A549 (cell line): ENCODE results near the gene MFAP3L. TPM values are rescaled to one million over a fixed set of nuclear protein-coding genes. Genes with fewer than 3 reads are reported as not detected.

Source experiments
- ATAC-seq, 2 experiments: fragments of 200-7000 bp in 1 of 2; fragments of >200 bp in 1 of 2; cut with Nextera tagmentation in 1 of 2; cut with Tn5 transposase in 1 of 2; 3 replicates each; pipeline versions ENCODE4 v1.8.0 to v1.9.1; 2018 to 2020; ENCODE audit warnings: mild to moderate bottlenecking in 1 of 2, moderate library complexity in 1 of 2
- CTCF ChIA-PET: fragments of 300-600 bp; sonication (Branson Sonifier 250); formaldehyde crosslinking; extraction: SDS; loops from one replicate; lab custom pipeline; 2021; ENCODE audit warnings: antibody characterized with exemption, inconsistent platforms; lab: Yijun Ruan, JAX
- POLR2A ChIA-PET: fragments of 350-600 bp; formaldehyde crosslinking; extraction: SDS; loops from one replicate; lab custom pipeline; 2021; ENCODE audit warnings: antibody characterized with exemption, inconsistent platforms; lab: Yijun Ruan, JAX
- DNase-seq, 2 experiments: peaks; one replicate each; pipeline versions ENCODE4 v3.0.0 to v3.0.0-alpha.2; 2011 to 2016; ENCODE audit warnings: low read depth in 1 of 2, low spot score in 1 of 2
- FAIRE-seq: peaks from 2 replicates; lab custom pipeline; 2011; peaks lifted over from hg19 to GRCh38; lab: Jason Lieb, UNC
- H3K27ac ChIP-seq, 2 experiments: fragments of >200 bp; sonication (Bioruptor Twin); formaldehyde crosslinking; 3 replicates each; pipeline ENCODE4 v1.5.1; 2016 to 2017
- H3K4me1 ChIP-seq: fragments of >200 bp; sonication (Bioruptor Twin); formaldehyde crosslinking; 3 replicates; pipeline ENCODE4 v1.6.1; 2016
- H3K4me2 ChIP-seq: fragments of >200 bp; sonication (Bioruptor Twin); formaldehyde crosslinking; 3 replicates; pipeline ENCODE4 v1.6.1; 2016
- H3K4me3 ChIP-seq: fragments of >200 bp; sonication (Bioruptor Twin); formaldehyde crosslinking; 3 replicates; pipeline ENCODE4 v1.5.1; 2016
- H3K9me3 ChIP-seq: fragments of >200 bp; sonication (Bioruptor Twin); formaldehyde crosslinking; 3 replicates; pipeline ENCODE4 v1.6.1; 2016
- BHLHE40 ChIP-seq: IDR thresholded peaks from 2 replicates; pipeline ENCODE4 v1.6.1; 2012; ENCODE audit warnings: low read depth, low read length, inconsistent platforms
- CBX2 ChIP-seq: fragments of 200-600 bp; sonication (generic); IDR thresholded peaks from 2 replicates; pipeline ENCODE4 v1.6.1; 2016; ENCODE audit warnings: low read depth, mild to moderate bottlenecking, borderline replicate concordance
- CEBPB ChIP-seq, 2 experiments: fragments of >200 bp in 1 of 2; sonication (Bioruptor Twin) in 1 of 2; formaldehyde crosslinking in 1 of 2; IDR thresholded peaks; 2 replicates each; pipeline ENCODE4 v1.6.1; 2012 to 2016
- EHMT2 ChIP-seq: fragments of 200-600 bp; sonication (generic); IDR thresholded peaks from 2 replicates; pipeline ENCODE4 v1.6.1; 2016; ENCODE audit warnings: antibody characterized with exemption, low read depth, mild to moderate bottlenecking, moderate library complexity
- EP300 ChIP-seq, 2 experiments: fragments of >200 bp; sonication (Bioruptor Twin); formaldehyde crosslinking; IDR thresholded peaks; 2 replicates in 1 of 2; 3 replicates in 1 of 2; pipeline ENCODE4 v1.6.1; 2016 to 2017
- FOSL2 ChIP-seq, 2 experiments: fragments of 450-650 bp in 1 of 2; fragments of >200 bp in 1 of 2; sonication (Bioruptor Twin) in 1 of 2; formaldehyde crosslinking; IDR thresholded peaks; 2 replicates each; pipeline versions ENCODE4 v1.5.0 to v1.6.1; 2016 to 2020; ENCODE audit warnings: mild to moderate bottlenecking in 1 of 2, moderate library complexity in 1 of 2
- HDAC2 ChIP-seq: fragments of 200-600 bp; sonication (generic); IDR thresholded peaks from 2 replicates; pipeline ENCODE4 v1.6.1; 2016
- HES2 ChIP-seq: fragments of >200 bp; sonication (Bioruptor Twin); formaldehyde crosslinking; IDR thresholded peaks from 2 replicates; pipeline ENCODE4 v1.6.1; 2016
- JUNB ChIP-seq: fragments of >200 bp; sonication (Bioruptor Twin); formaldehyde crosslinking; IDR thresholded peaks from 2 replicates; pipeline ENCODE4 v1.6.1; 2016
- KDM5A ChIP-seq: fragments of 200-600 bp; sonication (generic); IDR thresholded peaks from 2 replicates; pipeline ENCODE4 v1.6.1; 2016; ENCODE audit warnings: antibody characterized with exemption, mild to moderate bottlenecking
- MAFK ChIP-seq: fragments of 450-650 bp; IDR thresholded peaks from 2 replicates; pipeline ENCODE4 v1.6.1; 2014; ENCODE audit not compliant: partially characterized antibody
- MAZ ChIP-seq: fragments of 150-350 bp; IDR thresholded peaks from 2 replicates; pipeline ENCODE4 v1.6.1; 2014; ENCODE audit warnings: antibody characterized with exemption, low read depth, low read length, borderline replicate concordance
- NFE2L2 ChIP-seq: fragments of 150-350 bp; conservative IDR thresholded peaks from 2 replicates; pipeline ENCODE4 v1.6.1; 2014; ENCODE audit warnings: low read length
- NPAS2 ChIP-seq: fragments of 250-450 bp; sonication (Bioruptor Pico); IDR thresholded peaks from 2 replicates; pipeline ENCODE4 v1.8.0; 2022; ENCODE audit warnings: mild to moderate bottlenecking, moderate library complexity, borderline replicate concordance
- RCOR1 ChIP-seq: fragments of 150-350 bp; IDR thresholded peaks from 2 replicates; pipeline ENCODE4 v1.6.1; 2014; ENCODE audit warnings: antibody characterized with exemption, low read length, low read depth
- RFX5 ChIP-seq: fragments of 450-650 bp; IDR thresholded peaks from 2 replicates; pipeline ENCODE4 v1.7.1; 2014; ENCODE audit warnings: antibody characterized with exemption, mild to moderate bottlenecking, moderate library complexity
- SREBF2 ChIP-seq: fragments of 450-650 bp; IDR thresholded peaks from 2 replicates; pipeline ENCODE4 v1.6.1; 2014; ENCODE audit warnings: mild to moderate bottlenecking, moderate library complexity
- TFCP2L1 ChIP-seq: fragments of 250-450 bp; sonication (Bioruptor Pico); IDR thresholded peaks from 2 replicates; pipeline ENCODE4 v1.5.0; 2021; ENCODE audit warnings: mild to moderate bottlenecking
- TP53 ChIP-seq: fragments of 250-450 bp; sonication (Bioruptor Pico); IDR thresholded peaks from 2 replicates; pipeline ENCODE4 v1.5.0; 2021; ENCODE audit warnings: mild to moderate bottlenecking, moderate library complexity
- ZFP36 ChIP-seq: fragments of 450-650 bp; IDR thresholded peaks from 2 replicates; pipeline ENCODE4 v1.6.1; 2014; ENCODE audit warnings: borderline replicate concordance; ENCODE audit not compliant: partially characterized antibody
- ZSCAN20 ChIP-seq: fragments of 250-450 bp; sonication (Bioruptor Pico); IDR thresholded peaks from 2 replicates; pipeline ENCODE4 v1.8.0; 2022; ENCODE audit warnings: mild to moderate bottlenecking, moderate library complexity
- WGBS: methylation state at CpG from one replicate; pipeline ENCODE4 v1.1.6; 2017; ENCODE audit errors: missing lambda C conversion rate; 5-methylcytosine and 5-hydroxymethylcytosine counted together
- polyA plus RNA-seq, 4 experiments: library from polyadenylated mRNA; depleted of rRNA in 3 of 4; stranded (reverse); fragments of >200 nt; fragmentation: RNase III in 1 of 4; extraction: RNeasy Plus Mini Kit Qiagen cat#74134 plus additional on column Dnase treatment in 1 of 4; gene quantifications; 2 replicates in 3 of 4; 3 replicates in 1 of 4; pipeline ENCODE4 v1.2.3, GENCODE V29; 2011 to 2017
- TF ChIP-seq, protein P1 (sequence below): fragments of 200-600 bp; sonication (generic); IDR thresholded peaks from 2 replicates; pipeline ENCODE4 v1.6.1; 2016; ENCODE audit warnings: antibody characterized with exemption, mild to moderate bottlenecking, moderate library complexity
- TF ChIP-seq, protein P2 (sequence below): fragments of 450-650 bp; IDR thresholded peaks from 2 replicates; pipeline ENCODE4 v1.6.1; 2014; ENCODE audit warnings: antibody characterized with exemption
- TF ChIP-seq, protein P3 (sequence below): fragments of >200 bp; sonication (Bioruptor Twin); formaldehyde crosslinking; IDR thresholded peaks from 3 replicates; pipeline ENCODE4 v1.5.1; 2016
- TF ChIP-seq, protein P4 (sequence below): fragments of 250-450 bp; sonication (Bioruptor Pico); IDR thresholded peaks from 2 replicates; pipeline ENCODE4 v1.5.0; 2020; ENCODE audit warnings: low read depth, mild to moderate bottlenecking, moderate library complexity
- TF ChIP-seq, protein P5 (sequence below): IDR thresholded peaks from 2 replicates; pipeline ENCODE4 v1.6.1; 2012

The MFAP3L gene
- polyA plus RNA-seq, 2 of the 4 experiments (the other 2 are of a cell fraction), result 7.0 to 7.5 TPM

DNA sequence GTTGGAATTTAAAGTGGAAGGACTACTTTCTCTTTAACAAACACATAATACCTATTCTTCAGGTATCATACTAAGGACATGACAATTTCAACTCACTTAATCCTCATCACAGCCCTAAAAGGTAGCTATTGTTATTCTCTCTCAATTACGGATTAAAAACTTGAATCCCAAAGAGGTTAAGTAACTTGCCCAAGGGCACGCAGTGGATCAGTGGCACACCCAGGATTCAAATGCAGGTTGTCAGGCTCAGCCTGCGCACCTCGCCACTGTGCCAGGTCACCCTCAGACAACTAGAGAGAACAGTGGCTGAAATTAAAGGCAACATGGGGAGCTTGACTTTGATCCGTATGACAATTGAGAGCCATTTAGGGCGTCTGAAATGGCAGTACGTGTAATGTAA lies 67.6 kb downstream of the MFAP3L start:
- ATAC-seq, result no peak
- ChIA-PET CTCF (interaction anchor here (1.6 kb wide), 1 partner anchor 89 kb away, joined by 4 read pairs; no protein-coding TSS in a partner anchor), POLR2A (no interaction called here)
- TF ChIP-seq, protein P1, sequence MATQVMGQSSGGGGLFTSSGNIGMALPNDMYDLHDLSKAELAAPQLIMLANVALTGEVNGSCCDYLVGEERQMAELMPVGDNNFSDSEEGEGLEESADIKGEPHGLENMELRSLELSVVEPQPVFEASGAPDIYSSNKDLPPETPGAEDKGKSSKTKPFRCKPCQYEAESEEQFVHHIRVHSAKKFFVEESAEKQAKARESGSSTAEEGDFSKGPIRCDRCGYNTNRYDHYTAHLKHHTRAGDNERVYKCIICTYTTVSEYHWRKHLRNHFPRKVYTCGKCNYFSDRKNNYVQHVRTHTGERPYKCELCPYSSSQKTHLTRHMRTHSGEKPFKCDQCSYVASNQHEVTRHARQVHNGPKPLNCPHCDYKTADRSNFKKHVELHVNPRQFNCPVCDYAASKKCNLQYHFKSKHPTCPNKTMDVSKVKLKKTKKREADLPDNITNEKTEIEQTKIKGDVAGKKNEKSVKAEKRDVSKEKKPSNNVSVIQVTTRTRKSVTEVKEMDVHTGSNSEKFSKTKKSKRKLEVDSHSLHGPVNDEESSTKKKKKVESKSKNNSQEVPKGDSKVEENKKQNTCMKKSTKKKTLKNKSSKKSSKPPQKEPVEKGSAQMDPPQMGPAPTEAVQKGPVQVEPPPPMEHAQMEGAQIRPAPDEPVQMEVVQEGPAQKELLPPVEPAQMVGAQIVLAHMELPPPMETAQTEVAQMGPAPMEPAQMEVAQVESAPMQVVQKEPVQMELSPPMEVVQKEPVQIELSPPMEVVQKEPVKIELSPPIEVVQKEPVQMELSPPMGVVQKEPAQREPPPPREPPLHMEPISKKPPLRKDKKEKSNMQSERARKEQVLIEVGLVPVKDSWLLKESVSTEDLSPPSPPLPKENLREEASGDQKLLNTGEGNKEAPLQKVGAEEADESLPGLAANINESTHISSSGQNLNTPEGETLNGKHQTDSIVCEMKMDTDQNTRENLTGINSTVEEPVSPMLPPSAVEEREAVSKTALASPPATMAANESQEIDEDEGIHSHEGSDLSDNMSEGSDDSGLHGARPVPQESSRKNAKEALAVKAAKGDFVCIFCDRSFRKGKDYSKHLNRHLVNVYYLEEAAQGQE, result no peak
- TF ChIP-seq CBX2, result no peak
- no peak for TF ChIP-seq MAZ
- TF ChIP-seq NFE2L2, result no peak
- TF ChIP-seq ZSCAN20 (CRISPR knock-in tag), result no peak
- TF ChIP-seq, protein P2, sequence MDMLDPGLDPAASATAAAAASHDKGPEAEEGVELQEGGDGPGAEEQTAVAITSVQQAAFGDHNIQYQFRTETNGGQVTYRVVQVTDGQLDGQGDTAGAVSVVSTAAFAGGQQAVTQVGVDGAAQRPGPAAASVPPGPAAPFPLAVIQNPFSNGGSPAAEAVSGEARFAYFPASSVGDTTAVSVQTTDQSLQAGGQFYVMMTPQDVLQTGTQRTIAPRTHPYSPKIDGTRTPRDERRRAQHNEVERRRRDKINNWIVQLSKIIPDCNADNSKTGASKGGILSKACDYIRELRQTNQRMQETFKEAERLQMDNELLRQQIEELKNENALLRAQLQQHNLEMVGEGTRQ, result no peak
- TF ChIP-seq, protein P3, sequence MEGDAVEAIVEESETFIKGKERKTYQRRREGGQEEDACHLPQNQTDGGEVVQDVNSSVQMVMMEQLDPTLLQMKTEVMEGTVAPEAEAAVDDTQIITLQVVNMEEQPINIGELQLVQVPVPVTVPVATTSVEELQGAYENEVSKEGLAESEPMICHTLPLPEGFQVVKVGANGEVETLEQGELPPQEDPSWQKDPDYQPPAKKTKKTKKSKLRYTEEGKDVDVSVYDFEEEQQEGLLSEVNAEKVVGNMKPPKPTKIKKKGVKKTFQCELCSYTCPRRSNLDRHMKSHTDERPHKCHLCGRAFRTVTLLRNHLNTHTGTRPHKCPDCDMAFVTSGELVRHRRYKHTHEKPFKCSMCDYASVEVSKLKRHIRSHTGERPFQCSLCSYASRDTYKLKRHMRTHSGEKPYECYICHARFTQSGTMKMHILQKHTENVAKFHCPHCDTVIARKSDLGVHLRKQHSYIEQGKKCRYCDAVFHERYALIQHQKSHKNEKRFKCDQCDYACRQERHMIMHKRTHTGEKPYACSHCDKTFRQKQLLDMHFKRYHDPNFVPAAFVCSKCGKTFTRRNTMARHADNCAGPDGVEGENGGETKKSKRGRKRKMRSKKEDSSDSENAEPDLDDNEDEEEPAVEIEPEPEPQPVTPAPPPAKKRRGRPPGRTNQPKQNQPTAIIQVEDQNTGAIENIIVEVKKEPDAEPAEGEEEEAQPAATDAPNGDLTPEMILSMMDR, result no peak
- TF ChIP-seq TFCP2L1 (CRISPR knock-in tag), result no peak
- no peak for TF ChIP-seq HDAC2
- no peak for TF ChIP-seq CEBPB (IDR thresholded peaks at IDR 0.05)
- no peak overlapping the region for H3K4me3 ChIP-seq
- H3K27ac ChIP-seq, result no peak overlapping the region
- no peaks in the 10 kb centered on the region for H3K4me1 ChIP-seq
- DNase-seq, result no peak
- 73% methylated on average over 7 of the region's 7 CpGs for WGBS
- no peaks in the 10 kb centered on the region for H3K9me3 ChIP-seq
- H3K4me2 ChIP-seq, result no peak overlapping the region
- no peak for FAIRE-seq

DNA sequence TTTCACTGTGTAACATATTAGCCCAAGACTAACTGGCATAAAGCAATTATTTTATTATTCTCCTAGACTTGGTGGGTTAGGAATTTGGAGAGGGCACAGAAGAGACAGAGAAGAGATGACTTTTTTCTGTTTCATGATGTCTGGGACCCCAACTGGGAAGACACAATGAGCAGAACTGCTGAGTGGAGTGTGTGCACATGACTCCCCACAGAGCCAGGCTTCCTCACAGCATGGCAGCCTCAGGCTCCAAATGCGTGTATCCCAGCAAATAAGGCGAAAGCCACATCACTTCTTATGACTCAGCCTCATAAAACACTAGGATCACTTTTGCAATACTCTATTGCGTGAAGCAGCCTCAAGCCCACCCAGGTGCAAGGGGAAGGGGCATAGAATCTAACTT lies 68.4 kb downstream of the MFAP3L start:
- H3K4me3 ChIP-seq, result no peak overlapping the region
- no peaks in the 10 kb centered on the region for H3K4me1 ChIP-seq
- CTCF ChIA-PET, result no interaction called here
- H3K4me2 ChIP-seq, result no peak overlapping the region
- H3K9me3 ChIP-seq, result no peaks in the 10 kb centered on the region
- FAIRE-seq (no peak), DNase-seq (no peak), ATAC-seq (no peak)
- no peak overlapping the region for H3K27ac ChIP-seq
- POLR2A ChIA-PET, result no interaction called here
- 36% methylated on average over 3 of the region's 3 CpGs for WGBS
- TF ChIP-seq NPAS2 (no peak), MAZ (no peak), MAFK (no peak), CBX2 (no peak), EHMT2 (no peak), RFX5 (no peak), ZFP36 (no peak), SREBF2 (no peak), RCOR1 (no peak), JUNB (no peak), TP53 (CRISPR knock-in tag) (no peak), KDM5A (no peak), EP300 (IDR thresholded peaks at IDR 0.05) (no peak), FOSL2 (IDR thresholded peaks at IDR 0.05) (no peak), FOSL2 (CRISPR knock-in tag; IDR thresholded peaks at IDR 0.05) (no peak), BHLHE40 (no peak), HES2 (no peak)
- TF ChIP-seq, protein P4, sequence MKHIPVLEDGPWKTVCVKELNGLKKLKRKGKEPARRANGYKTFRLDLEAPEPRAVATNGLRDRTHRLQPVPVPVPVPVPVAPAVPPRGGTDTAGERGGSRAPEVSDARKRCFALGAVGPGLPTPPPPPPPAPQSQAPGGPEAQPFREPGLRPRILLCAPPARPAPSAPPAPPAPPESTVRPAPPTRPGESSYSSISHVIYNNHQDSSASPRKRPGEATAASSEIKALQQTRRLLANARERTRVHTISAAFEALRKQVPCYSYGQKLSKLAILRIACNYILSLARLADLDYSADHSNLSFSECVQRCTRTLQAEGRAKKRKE (CRISPR knock-in tag), result no peak
- TF ChIP-seq, protein P3, result no peak
- TF ChIP-seq, protein P2, result no peak
- TF ChIP-seq, protein P5, sequence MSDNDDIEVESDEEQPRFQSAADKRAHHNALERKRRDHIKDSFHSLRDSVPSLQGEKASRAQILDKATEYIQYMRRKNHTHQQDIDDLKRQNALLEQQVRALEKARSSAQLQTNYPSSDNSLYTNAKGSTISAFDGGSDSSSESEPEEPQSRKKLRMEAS, result no peak
